ENCODE results near the gene DPCD. TPM values are rescaled to one million over a fixed set of nuclear protein-coding genes. Genes with fewer than 3 reads are reported as not detected.

DPCD gene
- total and polyA plus RNA-seq, 4 donors, result 5.1 to 6.9 (median 5.6) TPM

- DNase-seq (ENCODE audit: low spot score), result no peak
- Histone ChIP-seq H3K9me3 (ENCODE audit: control insufficient read depth in 4 of 4, low read length in 3 of 4) (peaks cover 5 to 10% (median 8%) of the 10 kb centered on the region in 4 donors), H3K27ac (ENCODE audit: low read depth in 1 of 2, low read length in 2 of 2) (no peak overlapping the region), H3K4me1 (ENCODE audit: control insufficient read depth in 4 of 4, insufficient read depth in 4 of 4, low read length in 3 of 4) (peaks cover 3 to 9% (median 4%) of the 10 kb centered on the region in 4 donors), H3K4me3 (ENCODE audit: low read depth in 1 of 3, low read length in 3 of 3) (no peak overlapping the region), H3K36me3 (ENCODE audit: control insufficient read depth in 4 of 4, insufficient read depth in 3 of 4, low read depth in 1 of 4, low read length in 3 of 4) (peaks cover 0 to 29% (median 2%) of the 10 kb centered on the region in 4 donors), H3K27me3 (ENCODE audit: control insufficient read depth in 4 of 4, insufficient read depth in 4 of 4, low read length in 3 of 4) (no peaks in the 10 kb centered on the region), H3K9ac (ENCODE audit: low read depth in 1 of 2, low read length in 2 of 2) (no peak overlapping the region)
- 93% methylated on average over 3 of the region's 3 CpGs for WGBS
- TF ChIP-seq SP1 (IDR thresholded peaks at IDR 0.05), result no peak
- no peak for TF ChIP-seq FOXA1 (IDR thresholded peaks at IDR 0.05)
- no peak for TF ChIP-seq RXRA (IDR thresholded peaks at IDR 0.05)
- no peak for TF ChIP-seq TAF1 (conservative IDR thresholded peaks at IDR 0.05)
- no peak for TF ChIP-seq YY1 (IDR thresholded peaks at IDR 0.05)
- TF ChIP-seq GABPA (IDR thresholded peaks at IDR 0.05 in 1 of 2, conservative IDR thresholded peaks at IDR 0.05 in 1 of 2), result no peak
- TF ChIP-seq ZBTB33 (IDR thresholded peaks at IDR 0.05), result no peak
- TF ChIP-seq REST (IDR thresholded peaks at IDR 0.05), result no peak
- TF ChIP-seq CTCF (IDR thresholded peaks at IDR 0.05; ENCODE audit: low read depth, low read length, missing input control), result no peak
- TF ChIP-seq RAD21 (IDR thresholded peaks at IDR 0.05), result no peak
These were observed 13.0 kb upstream of the DPCD start for GRCh38 chr10:101575091-101575490.

- no peak overlapping the region for H3K9ac ChIP-seq (ENCODE audit: low read depth in 1 of 2, low read length in 2 of 2)
- H3K4me3 ChIP-seq (ENCODE audit: low read depth in 1 of 3, low read length in 3 of 3), result no peak overlapping the region
- H3K9me3 ChIP-seq (ENCODE audit: control insufficient read depth in 4 of 4, low read length in 3 of 4), result peaks cover 5 to 10% (median 8%) of the 10 kb centered on the region in 4 donors
- DNase-seq (ENCODE audit: low spot score), result peak; percentile 69
- no peak overlapping the region for H3K27ac ChIP-seq (ENCODE audit: low read depth in 1 of 2, low read length in 2 of 2)
- H3K27me3 ChIP-seq (ENCODE audit: control insufficient read depth in 4 of 4, insufficient read depth in 4 of 4, low read length in 3 of 4), result no peaks in the 10 kb centered on the region
- H3K36me3 ChIP-seq (ENCODE audit: control insufficient read depth in 4 of 4, insufficient read depth in 3 of 4, low read depth in 1 of 4, low read length in 3 of 4), result peaks cover 0 to 35% (median 2%) of the 10 kb centered on the region in 4 donors
- peaks cover 0 to 3% (median under 1%) of the 10 kb centered on the region in 4 donors for H3K4me1 ChIP-seq (ENCODE audit: control insufficient read depth in 4 of 4, insufficient read depth in 4 of 4, low read length in 3 of 4)
- 95% methylated on average over 7 of the region's 7 CpGs for WGBS
- TF ChIP-seq HNF4G (IDR thresholded peaks at IDR 0.05) (no peak), CTCF (IDR thresholded peaks at IDR 0.05; ENCODE audit: low read depth, low read length, missing input control) (no peak), EGR1 (IDR thresholded peaks at IDR 0.05; ENCODE audit: low read depth in 2 of 2) (no peak), REST (IDR thresholded peaks at IDR 0.05) (no peak), NR2F2 (IDR thresholded peaks at IDR 0.05) (no peak), FOXA1 (IDR thresholded peaks at IDR 0.05) (no peak), SP1 (IDR thresholded peaks at IDR 0.05) (no peak), HNF4A (conservative IDR thresholded peaks at IDR 0.05) (no peak), FOXA2 (IDR thresholded peaks at IDR 0.05) (no peak), TAF1 (conservative IDR thresholded peaks at IDR 0.05) (no peak), JUND (IDR thresholded peaks at IDR 0.05) (no peak)
These were observed 12.4 kb upstream of the DPCD start for GRCh38 chr10:101575580-101576210.

Data from liver (tissue), 9 donors.